ENCODE data around the gene CDH11.

CDH11 gene

DNA sequence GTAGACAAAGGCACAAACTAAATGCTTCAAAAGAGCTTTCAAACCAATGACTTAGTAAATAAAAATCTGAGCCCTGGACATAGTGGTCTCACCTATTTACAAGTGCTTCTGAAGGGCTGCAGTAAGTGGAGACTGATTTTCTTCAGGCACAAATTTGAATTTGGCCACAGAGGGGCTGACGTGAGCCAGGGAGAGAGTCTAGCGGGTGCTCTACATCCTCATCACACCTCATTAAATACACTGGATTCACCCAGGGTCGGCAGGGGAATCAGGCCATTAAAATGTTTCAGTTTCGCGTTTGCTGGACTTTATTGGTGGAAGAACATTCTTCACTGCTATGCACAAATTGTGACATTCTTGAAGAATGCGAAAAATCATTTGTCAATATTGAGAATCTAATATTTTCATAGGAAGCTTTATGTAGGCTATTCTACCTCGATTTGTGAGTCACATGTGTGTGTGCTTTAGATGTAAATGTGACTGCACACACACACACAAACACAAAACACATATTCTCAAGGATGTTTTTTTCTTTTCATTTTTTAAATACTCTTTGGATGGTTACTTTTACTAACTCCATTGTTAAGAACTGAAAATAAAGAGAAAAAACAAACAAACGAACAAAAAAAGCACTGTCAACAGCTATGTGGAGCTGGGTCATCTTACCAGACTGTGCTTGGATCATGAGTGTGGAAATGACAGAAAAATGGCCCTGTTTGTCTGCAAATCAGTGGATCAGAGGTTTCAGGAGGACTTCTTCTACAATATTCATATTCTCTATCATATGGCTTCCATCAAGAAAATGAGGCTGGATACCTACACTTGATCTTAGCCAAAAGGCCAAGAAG is 58.9 kb downstream of the CDH11 start:
- Histone ChIP-seq H3K27ac (ENCODE audit: insufficient read depth, low read depth, low read length, poor library complexity, severe bottlenecking) (no peak overlapping the region), H3K4me3 (ENCODE audit: insufficient read depth, low read depth, low read length) (no peak overlapping the region), H3K9me3 (ENCODE audit: control insufficient read depth, low read length) (no peaks in the 10 kb centered on the region), H3K36me3 (ENCODE audit: control insufficient read depth, insufficient read depth, low read length) (no peaks in the 10 kb centered on the region), H3K4me1 (ENCODE audit: control insufficient read depth, insufficient read depth, low read length) (peaks cover 8% of the 10 kb centered on the region), H3K27me3 (ENCODE audit: control insufficient read depth, insufficient read depth, low read length, poor library complexity, severe bottlenecking) (no peaks in the 10 kb centered on the region)
- 90 to 93% methylated on average over 6 to 7 of the region's 8 CpGs for WGBS, 2 experiments

DNA sequence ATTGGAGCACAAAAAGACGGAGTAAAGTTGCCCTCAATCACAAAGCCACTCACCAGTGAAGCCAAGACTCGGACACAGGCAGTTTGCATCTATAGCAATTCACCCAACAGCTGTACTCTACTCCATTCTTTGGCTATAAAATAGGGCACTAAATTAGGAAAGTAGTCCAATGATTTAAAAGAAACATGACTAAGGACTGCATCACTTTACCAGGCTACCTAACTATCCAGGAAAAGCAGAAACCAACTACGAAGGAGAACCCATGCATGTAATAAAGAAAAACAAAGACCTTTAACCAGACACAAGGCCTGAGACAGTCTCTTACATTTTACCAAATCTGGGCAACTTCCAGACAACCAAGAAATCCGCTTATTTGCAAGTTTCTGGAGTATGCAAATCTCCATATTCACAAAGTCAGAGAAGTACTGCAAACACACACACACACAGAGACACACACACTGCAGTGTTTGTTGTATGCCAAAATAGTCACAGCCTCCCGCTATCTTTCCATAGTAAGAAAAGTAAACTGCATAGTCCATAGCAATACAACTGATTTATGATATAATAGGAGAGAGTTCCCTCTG is 59.8 kb downstream of the CDH11 start:
- Histone ChIP-seq H3K27ac (ENCODE audit: insufficient read depth, low read depth, low read length, poor library complexity, severe bottlenecking) (no peak overlapping the region), H3K4me3 (ENCODE audit: insufficient read depth, low read depth, low read length) (no peak overlapping the region), H3K9me3 (ENCODE audit: control insufficient read depth, low read length) (no peaks in the 10 kb centered on the region), H3K4me1 (ENCODE audit: control insufficient read depth, insufficient read depth, low read length) (peaks cover 8% of the 10 kb centered on the region), H3K27me3 (ENCODE audit: control insufficient read depth, insufficient read depth, low read length, poor library complexity, severe bottlenecking) (no peaks in the 10 kb centered on the region), H3K36me3 (ENCODE audit: control insufficient read depth, insufficient read depth, low read length) (no peaks in the 10 kb centered on the region)
- 86 to 94% methylated on average over 3 to 5 of the region's 5 CpGs for WGBS, 2 experiments

GRCh38 chr16:65061263-65061662 is 60.6 kb downstream of the CDH11 start:
- Histone ChIP-seq H3K27ac (ENCODE audit: insufficient read depth, low read depth, low read length, poor library complexity, severe bottlenecking) (no peak overlapping the region), H3K9me3 (ENCODE audit: control insufficient read depth, low read length) (no peaks in the 10 kb centered on the region), H3K4me1 (ENCODE audit: control insufficient read depth, insufficient read depth, low read length) (peaks cover 8% of the 10 kb centered on the region), H3K36me3 (ENCODE audit: control insufficient read depth, insufficient read depth, low read length) (no peaks in the 10 kb centered on the region), H3K27me3 (ENCODE audit: control insufficient read depth, insufficient read depth, low read length, poor library complexity, severe bottlenecking) (no peaks in the 10 kb centered on the region), H3K4me3 (ENCODE audit: insufficient read depth, low read depth, low read length) (no peak overlapping the region)
- 87% methylated on average over 3 of the region's 3 CpGs; no CpG with 5 or more reads in 1 of the 2 experiments for WGBS, 2 experiments

DNA sequence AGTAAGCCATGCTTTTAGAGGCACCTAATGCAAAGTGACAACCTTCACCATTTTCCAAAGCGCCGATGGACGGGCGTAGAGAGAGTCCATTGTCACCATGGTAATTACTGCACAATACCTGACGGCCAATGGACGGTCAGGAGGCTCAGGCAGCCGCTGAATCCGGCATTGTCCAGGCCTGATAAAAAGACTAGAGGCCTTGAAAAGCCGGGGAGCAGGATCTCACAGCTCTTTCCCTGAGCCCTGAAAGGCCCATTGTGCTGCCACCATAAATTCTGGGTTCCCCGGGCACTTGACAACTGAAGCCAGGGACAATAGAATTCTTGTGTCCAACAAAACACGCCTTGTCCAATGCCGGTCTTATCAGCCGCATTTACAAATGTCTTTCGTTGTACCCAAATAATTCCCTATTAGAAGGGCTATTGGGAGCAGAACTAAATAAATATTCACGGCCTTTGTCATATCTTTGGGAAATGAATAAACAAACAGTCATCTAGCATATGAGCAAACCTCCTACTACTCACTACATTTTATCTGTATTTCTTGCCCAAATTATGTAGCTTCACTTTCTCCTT is 62.4 kb downstream of the CDH11 start:
- peak overlapping the region; percentile 52 for H3K27ac ChIP-seq (ENCODE audit: insufficient read depth, low read depth, low read length, poor library complexity, severe bottlenecking)
- H3K4me3 ChIP-seq (ENCODE audit: insufficient read depth, low read depth, low read length) = no peak overlapping the region
- no peaks in the 10 kb centered on the region for H3K27me3 ChIP-seq (ENCODE audit: control insufficient read depth, insufficient read depth, low read length, poor library complexity, severe bottlenecking)
- 77 to 82% methylated on average over 15 of the region's 15 CpGs for WGBS, 2 experiments
- peaks cover 8% of the 10 kb centered on the region for H3K4me1 ChIP-seq (ENCODE audit: control insufficient read depth, insufficient read depth, low read length)
- H3K9me3 ChIP-seq (ENCODE audit: control insufficient read depth, low read length) = no peaks in the 10 kb centered on the region
- no peaks in the 10 kb centered on the region for H3K36me3 ChIP-seq (ENCODE audit: control insufficient read depth, insufficient read depth, low read length)

GRCh38 chr16:65057184-65057583 is 64.7 kb downstream of the CDH11 start:
- no peaks in the 10 kb centered on the region for H3K27me3 ChIP-seq (ENCODE audit: control insufficient read depth, insufficient read depth, low read length, poor library complexity, severe bottlenecking)
- H3K4me3 ChIP-seq (ENCODE audit: insufficient read depth, low read depth, low read length) = no peak overlapping the region
- H3K27ac ChIP-seq (ENCODE audit: insufficient read depth, low read depth, low read length, poor library complexity, severe bottlenecking) = no peak overlapping the region
- H3K36me3 ChIP-seq (ENCODE audit: control insufficient read depth, insufficient read depth, low read length) = peaks cover 4% of the 10 kb centered on the region
- peaks cover 8% of the 10 kb centered on the region for H3K4me1 ChIP-seq (ENCODE audit: control insufficient read depth, insufficient read depth, low read length)
- no peaks in the 10 kb centered on the region for H3K9me3 ChIP-seq (ENCODE audit: control insufficient read depth, low read length)
- WGBS, 2 experiments = 96% methylated on average over 3 of the region's 3 CpGs

DNA sequence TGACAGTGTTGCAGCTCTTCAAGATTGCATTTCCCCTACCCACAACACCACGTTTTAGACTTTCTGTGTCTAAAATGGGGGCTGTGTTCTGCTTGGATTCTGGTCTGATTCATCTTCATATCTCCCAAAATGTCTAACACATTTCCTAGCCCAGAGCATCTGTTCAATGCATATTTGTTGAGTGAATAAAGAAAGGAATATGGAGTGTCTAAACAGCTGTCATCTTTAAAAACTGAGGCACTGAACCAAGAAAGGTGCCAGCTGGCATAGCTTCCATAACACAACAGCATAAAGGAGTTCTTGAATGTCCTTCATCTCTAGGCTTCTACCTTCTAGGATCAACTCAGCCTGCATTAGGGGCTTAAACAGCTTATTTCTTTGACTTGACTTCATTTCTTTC is 67.4 kb downstream of the CDH11 start:
- H3K4me1 ChIP-seq (ENCODE audit: control insufficient read depth, insufficient read depth, low read length) = peaks cover 2% of the 10 kb centered on the region
- no peak overlapping the region for H3K4me3 ChIP-seq (ENCODE audit: insufficient read depth, low read depth, low read length)
- H3K36me3 ChIP-seq (ENCODE audit: control insufficient read depth, insufficient read depth, low read length) = peaks cover 4% of the 10 kb centered on the region
- H3K27me3 ChIP-seq (ENCODE audit: control insufficient read depth, insufficient read depth, low read length, poor library complexity, severe bottlenecking) = no peaks in the 10 kb centered on the region
- WGBS, 2 experiments = 100% methylated on average over 1 of the region's 1 CpG
- no peaks in the 10 kb centered on the region for H3K9me3 ChIP-seq (ENCODE audit: control insufficient read depth, low read length)
- H3K27ac ChIP-seq (ENCODE audit: insufficient read depth, low read depth, low read length, poor library complexity, severe bottlenecking) = no peak overlapping the region

DNA sequence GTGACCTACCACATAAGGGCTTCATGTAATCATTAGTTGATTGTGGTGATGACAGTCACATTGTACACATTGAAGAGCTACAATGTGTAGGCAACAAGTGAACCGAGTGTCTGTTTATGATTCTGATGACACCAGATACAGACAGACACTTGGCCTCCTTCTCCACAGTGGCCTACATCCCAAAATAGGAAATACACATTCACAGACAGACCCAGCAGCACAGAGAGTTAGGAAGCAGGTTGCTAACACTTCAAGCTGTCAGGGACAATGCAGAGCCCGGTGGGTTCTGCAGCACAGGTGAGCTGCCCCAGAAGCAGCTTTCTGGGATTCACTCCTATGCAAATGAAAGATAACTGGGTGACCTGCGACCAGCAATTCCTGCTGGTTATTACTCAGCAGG is 72.2 kb downstream of the CDH11 start:
- H3K4me3 ChIP-seq (ENCODE audit: insufficient read depth, low read depth, low read length) = no peak overlapping the region
- no peaks in the 10 kb centered on the region for H3K9me3 ChIP-seq (ENCODE audit: control insufficient read depth, low read length)
- H3K36me3 ChIP-seq (ENCODE audit: control insufficient read depth, insufficient read depth, low read length) = peaks cover 4% of the 10 kb centered on the region
- peaks cover 3% of the 10 kb centered on the region for H3K4me1 ChIP-seq (ENCODE audit: control insufficient read depth, insufficient read depth, low read length)
- WGBS, 2 experiments = 81 to 88% methylated on average over 3 of the region's 3 CpGs
- H3K27ac ChIP-seq (ENCODE audit: insufficient read depth, low read depth, low read length, poor library complexity, severe bottlenecking) = no peak overlapping the region
- no peaks in the 10 kb centered on the region for H3K27me3 ChIP-seq (ENCODE audit: control insufficient read depth, insufficient read depth, low read length, poor library complexity, severe bottlenecking)

GRCh38 chr16:65045961-65046360 is 75.9 kb downstream of the CDH11 start:
- no peaks in the 10 kb centered on the region for H3K27me3 ChIP-seq (ENCODE audit: control insufficient read depth, insufficient read depth, low read length, poor library complexity, severe bottlenecking)
- H3K4me1 ChIP-seq (ENCODE audit: control insufficient read depth, insufficient read depth, low read length) = peaks cover 5% of the 10 kb centered on the region
- no peaks in the 10 kb centered on the region for H3K9me3 ChIP-seq (ENCODE audit: control insufficient read depth, low read length)
- 94% methylated on average over 7 of the region's 7 CpGs for WGBS, 2 experiments
- peaks cover 3% of the 10 kb centered on the region for H3K36me3 ChIP-seq (ENCODE audit: control insufficient read depth, insufficient read depth, low read length)
- H3K27ac ChIP-seq (ENCODE audit: insufficient read depth, low read depth, low read length, poor library complexity, severe bottlenecking) = no peak overlapping the region
- H3K4me3 ChIP-seq (ENCODE audit: insufficient read depth, low read depth, low read length) = no peak overlapping the region

DNA sequence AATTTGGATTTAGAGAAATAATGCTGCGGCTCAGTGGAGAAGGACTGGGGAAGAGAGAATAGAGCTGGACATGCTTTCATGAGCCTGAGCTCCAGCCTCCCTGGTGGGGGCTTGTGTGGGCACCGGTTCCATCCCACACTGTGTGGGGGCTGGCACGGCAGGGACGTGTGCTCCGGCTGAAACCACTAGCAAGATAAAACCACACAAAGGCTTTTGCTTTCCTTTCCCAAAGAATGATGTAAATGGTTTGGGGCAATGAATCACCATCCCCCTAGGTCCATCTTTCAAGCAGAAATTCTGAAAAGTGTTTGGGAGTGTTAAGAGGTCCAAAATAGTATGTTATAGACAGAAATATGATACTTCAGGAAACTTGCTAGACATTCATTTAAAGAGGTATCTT is 77.0 kb downstream of the CDH11 start:
- Histone ChIP-seq H3K36me3 (ENCODE audit: control insufficient read depth, insufficient read depth, low read length) (peaks cover 3% of the 10 kb centered on the region), H3K4me1 (ENCODE audit: control insufficient read depth, insufficient read depth, low read length) (peaks cover 5% of the 10 kb centered on the region), H3K27ac (ENCODE audit: insufficient read depth, low read depth, low read length, poor library complexity, severe bottlenecking) (no peak overlapping the region), H3K9me3 (ENCODE audit: control insufficient read depth, low read length) (no peaks in the 10 kb centered on the region), H3K27me3 (ENCODE audit: control insufficient read depth, insufficient read depth, low read length, poor library complexity, severe bottlenecking) (no peaks in the 10 kb centered on the region), H3K4me3 (ENCODE audit: insufficient read depth, low read depth, low read length) (no peak overlapping the region)
- 85 to 90% methylated on average over 5 of the region's 5 CpGs for WGBS, 2 experiments

DNA sequence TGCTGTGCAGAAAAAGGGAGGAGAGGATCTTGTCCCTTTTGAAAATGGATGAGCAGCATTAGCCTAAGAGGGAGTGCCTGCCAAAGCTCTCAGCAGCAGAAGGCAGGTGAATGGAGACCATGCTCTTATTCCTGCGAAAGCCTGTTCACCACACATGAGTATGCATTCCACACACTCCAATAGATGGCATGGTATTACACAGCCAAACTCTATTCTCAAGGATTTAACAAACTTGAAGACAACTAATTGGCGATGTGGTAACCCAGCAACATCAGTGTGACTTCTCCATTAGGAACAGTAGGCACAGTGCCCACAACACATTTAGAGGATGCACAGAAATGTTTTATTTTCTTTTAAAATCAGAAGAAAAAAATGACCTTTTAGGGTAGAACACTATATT is 77.8 kb downstream of the CDH11 start:
- peaks cover 5% of the 10 kb centered on the region for H3K4me1 ChIP-seq (ENCODE audit: control insufficient read depth, insufficient read depth, low read length)
- no peaks in the 10 kb centered on the region for H3K9me3 ChIP-seq (ENCODE audit: control insufficient read depth, low read length)
- no peaks in the 10 kb centered on the region for H3K27me3 ChIP-seq (ENCODE audit: control insufficient read depth, insufficient read depth, low read length, poor library complexity, severe bottlenecking)
- no peak overlapping the region for H3K27ac ChIP-seq (ENCODE audit: insufficient read depth, low read depth, low read length, poor library complexity, severe bottlenecking)
- WGBS, 2 experiments = 94 to 96% methylated on average over 2 of the region's 2 CpGs
- peaks cover 3% of the 10 kb centered on the region for H3K36me3 ChIP-seq (ENCODE audit: control insufficient read depth, insufficient read depth, low read length)
- H3K4me3 ChIP-seq (ENCODE audit: insufficient read depth, low read depth, low read length) = no peak overlapping the region
